HG02798 (cell line): ENCODE data around the gene HPCAL1.

Experiments
- ATAC-seq: cut with Tn5 transposase; IDR thresholded peaks from one replicate; pipeline ENCODE4 v1.9.1; 2021; ENCODE audit warnings: mild to moderate bottlenecking; ENCODE audit not compliant: unreplicated experiment, poor library complexity

Gene HPCAL1

GRCh38 chr2:10365412-10365811, 62.7 kb downstream of the HPCAL1 start:
- no peak for ATAC-seq

- no peak for ATAC-seq
Observed at GRCh38 chr2:10366601-10367270, 64.0 kb downstream of the HPCAL1 start.

GRCh38 chr2:10367472-10368439, 65.1 kb downstream of the HPCAL1 start:
- ATAC-seq, result no peak

GRCh38 chr2:10368491-10369231, 66.0 kb downstream of the HPCAL1 start:
- no peak for ATAC-seq

- no peak for ATAC-seq
Observed at GRCh38 chr2:10369269-10370255, 66.9 kb downstream of the HPCAL1 start.

GRCh38 chr2:10370390-10370789, 67.7 kb downstream of the HPCAL1 start:
- no peak for ATAC-seq

- ATAC-seq, result no peak
Observed at GRCh38 chr2:10370895-10371294, 68.2 kb downstream of the HPCAL1 start.

- ATAC-seq, result no peak
Observed at GRCh38 chr2:10371441-10372196, 68.9 kb downstream of the HPCAL1 start.

- no peak for ATAC-seq
Observed at GRCh38 chr2:10372203-10372861, 69.6 kb downstream of the HPCAL1 start.

GRCh38 chr2:10372862-10373240, 70.1 kb downstream of the HPCAL1 start:
- no peak for ATAC-seq

GRCh38 chr2:10373931-10374330, 71.2 kb downstream of the HPCAL1 start:
- no peak for ATAC-seq

- ATAC-seq, result no peak
Observed at GRCh38 chr2:10374362-10374943, 71.7 kb downstream of the HPCAL1 start.

GRCh38 chr2:10375570-10376281, 73.0 kb downstream of the HPCAL1 start:
- ATAC-seq, result peak; percentile 45

GRCh38 chr2:10377052-10377746, 74.5 kb downstream of the HPCAL1 start:
- no peak for ATAC-seq

GRCh38 chr2:10377747-10378085, 75.0 kb downstream of the HPCAL1 start:
- ATAC-seq, result no peak

GRCh38 chr2:10378189-10378588, 75.5 kb downstream of the HPCAL1 start:
- peak; percentile 80 for ATAC-seq
